ENCODE measurements around the gene C15orf40. TPM values are rescaled to one million over a fixed set of nuclear protein-coding genes. Genes with fewer than 3 reads are reported as not detected.

The C15orf40 gene
- total and polyA plus RNA-seq, 2 of the 13 experiments (the other 11 are each of a cell fraction or from before 2014, with no cell fraction given) = 24.0 to 26.3 TPM

DNA sequence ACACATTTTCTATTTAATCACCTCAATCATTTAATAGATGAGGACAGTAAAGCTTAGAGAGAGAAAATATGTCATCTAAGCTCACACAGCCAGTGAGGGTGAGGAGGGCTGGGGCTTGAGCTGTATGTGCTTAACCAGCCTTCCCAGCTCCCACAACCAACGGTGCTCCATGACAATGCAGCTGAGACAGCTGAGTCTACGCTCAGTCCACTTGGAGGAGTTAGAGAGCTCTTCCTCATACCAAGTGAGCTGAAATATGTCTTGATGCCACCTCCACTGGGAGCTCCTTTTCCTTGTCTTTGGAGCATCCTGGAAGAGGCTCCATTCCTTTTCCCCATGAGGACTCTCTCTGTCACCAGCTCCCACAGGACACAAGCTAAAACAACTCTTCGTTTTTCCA, 68.3 kb downstream of the C15orf40 start:
- 68% methylated on average over 3 of the region's 3 CpGs for WGBS (ENCODE audit: low lambda C conversion rate)

More for the DNA sequence above, 68.3 kb downstream of the C15orf40 start:
- peaks cover 13% of the 10 kb centered on the region for H3K4me1 ChIP-seq (ENCODE audit: insufficient read depth, low read length)
- no peak for FAIRE-seq
- H3K9me3 ChIP-seq (ENCODE audit: low read length) = no peaks in the 10 kb centered on the region
- TF ChIP-seq NR2F2 (IDR thresholded peaks at IDR 0.05; ENCODE audit: borderline replicate concordance, low read depth) (no peak), HOXD1 (CRISPR knock-in tag; IDR thresholded peaks at IDR 0.05) (no peak), MYC (CRISPR knock-in tag; IDR thresholded peaks at IDR 0.05; ENCODE audit: borderline replicate concordance) (no peak), PLRG1 (conservative IDR thresholded peaks at IDR 0.05) (no peak), ZSCAN9 (CRISPR knock-in tag; IDR thresholded peaks at IDR 0.05; ENCODE audit: borderline replicate concordance) (no peak), TAF1 (CRISPR knock-in tag; IDR thresholded peaks at IDR 0.05) (no peak), TIGD3 (CRISPR knock-in tag; IDR thresholded peaks at IDR 0.05; ENCODE audit: borderline replicate concordance) (no peak), PBX2 (CRISPR knock-in tag; IDR thresholded peaks at IDR 0.05) (no peak)
- no peak for ATAC-seq
- DNase-seq (ENCODE audit: low spot score) = no peak
- intact Hi-C loops (cut with micrococcal nuclease; ENCODE audit: unreplicated experiment) = no loop called here
- H3K36me3 ChIP-seq (replicated peaks in 1 of 2; ENCODE audit: control insufficient read depth in 1 of 2, insufficient read depth in 2 of 2, low read length in 2 of 2) = no peaks in the 10 kb centered on the region
- no peak overlapping the region for H2AFZ ChIP-seq (ENCODE audit: low read length)
- BruUV-seq (replicated peaks) = no TSS peak
- CTCF ChIA-PET (ENCODE audit: low intra/inter-chr PET ratio, low total read pairs) = no interaction called here
- no peaks in the 10 kb centered on the region for H4K20me1 ChIP-seq (ENCODE audit: insufficient read depth, low read length)
- H3K27ac ChIP-seq (ENCODE audit: extremely low read length, insufficient read depth, low read length) = no peak overlapping the region
- H3K27me3 ChIP-seq (ENCODE audit: control insufficient read depth in 1 of 2, insufficient read depth in 2 of 2, low read length in 2 of 2) = no peaks in the 10 kb centered on the region
- H3K4me2 ChIP-seq (ENCODE audit: low read depth, low read length) = no peak overlapping the region
- H3K79me2 ChIP-seq (ENCODE audit: insufficient read depth, low read length) = no peaks in the 10 kb centered on the region
- POLR2A ChIA-PET = no interaction called here
- in situ Hi-C loops (cut with HindIII; ENCODE audit: extremely low pct_ligation_motif_present, low pct_unique_long_range_greater_than_20kb) = no loop called here
- H3K4me3 ChIP-seq (replicated peaks in 1 of 3; ENCODE audit: insufficient read depth in 1 of 3, low read depth in 2 of 3, low read length in 3 of 3) = no peak overlapping the region
- H3K9ac ChIP-seq (ENCODE audit: insufficient read depth, low read depth, low read length) = no peak overlapping the region

Measured in HepG2 (cell line).